Measurements from ENCODE around the gene ZCCHC14. TPM values are rescaled to one million over a fixed set of nuclear protein-coding genes. Genes with fewer than 3 reads are reported as not detected.

The ZCCHC14 gene
- total and polyA plus RNA-seq, 5 donors from 2014 or later: 1.6 to 33.7 (median 2.1) TPM

DNA sequence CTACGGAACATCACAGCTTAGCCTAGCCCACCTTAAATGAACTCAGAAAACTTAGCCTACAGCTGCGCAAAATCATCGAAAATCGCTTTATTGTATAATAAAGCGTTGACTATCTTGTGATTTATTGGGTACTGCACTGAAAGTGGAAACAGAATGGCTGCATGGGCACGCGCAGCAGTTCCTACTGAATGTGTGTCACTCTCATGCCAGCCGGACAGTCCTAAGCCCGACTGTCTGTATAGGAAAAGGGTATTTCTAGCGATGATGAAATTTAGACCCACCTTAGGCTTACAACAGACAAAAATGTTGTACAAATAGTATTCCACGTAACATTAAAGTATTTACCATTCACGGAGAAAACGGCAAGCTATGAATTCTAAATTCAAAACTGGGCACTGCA is 118.5 kb downstream of the ZCCHC14 start:
- H3K27ac ChIP-seq (ENCODE audit: insufficient read depth, low read length, poor library complexity, severe bottlenecking): no peak overlapping the region
- H3K4me1 ChIP-seq (ENCODE audit: control insufficient read depth, insufficient read depth, low read length, poor library complexity, severe bottlenecking): peaks cover 4% of the 10 kb centered on the region
- H3K9me3 Mint-ChIP-seq: no peaks in the 10 kb centered on the region
- peak overlapping the region in 1 of 3 donors; percentile 20 for H3K27ac Mint-ChIP-seq
- H3K9me3 ChIP-seq (ENCODE audit: control insufficient read depth in 2 of 2, low read length in 2 of 2): no peaks in the 10 kb centered on the region
- peaks cover 2 to 61% (median 41%) of the 10 kb centered on the region in 4 donors for H3K4me1 Mint-ChIP-seq
- H3K4me3 Mint-ChIP-seq: no peak overlapping the region
- ATAC-seq (ENCODE audit: low read depth in 2 of 2) (no peak), DNase-seq (no peak)
- peaks cover 2% of the 10 kb centered on the region for H3K36me3 ChIP-seq (ENCODE audit: control insufficient read depth, insufficient read depth, low read length)
- no peaks in the 10 kb centered on the region for H3K27me3 ChIP-seq (ENCODE audit: control insufficient read depth, insufficient read depth, low read length)
- H3K36me3 Mint-ChIP-seq: peaks cover 20% of the 10 kb centered on the region
- no peak overlapping the region for H3K4me3 ChIP-seq (ENCODE audit: low read depth, low read length)
- H3K27me3 Mint-ChIP-seq: no peaks in the 10 kb centered on the region

DNA sequence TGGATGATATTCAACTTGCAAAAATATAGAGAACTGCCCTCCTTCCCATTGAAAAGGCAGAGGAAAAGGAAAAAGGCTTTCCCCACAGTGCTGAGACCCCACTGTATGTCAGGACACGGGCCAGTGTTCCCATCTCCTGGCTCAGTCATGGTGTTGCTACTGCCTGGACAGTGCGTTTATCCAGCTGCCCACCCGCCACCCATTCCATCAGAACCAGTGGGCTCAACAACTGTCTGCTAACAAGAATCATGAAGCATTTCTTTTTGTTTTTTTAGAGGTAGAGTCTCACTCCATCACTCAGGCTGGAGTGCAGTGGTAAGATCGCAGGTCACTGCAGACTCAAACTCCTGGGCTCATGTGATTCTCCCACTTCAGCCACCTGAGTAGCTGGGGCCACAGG is 120.5 kb downstream of the ZCCHC14 start:
- Histone ChIP-seq H3K4me1 (ENCODE audit: control insufficient read depth, insufficient read depth, low read length, poor library complexity, severe bottlenecking) (peaks cover 12% of the 10 kb centered on the region), H3K27ac (ENCODE audit: insufficient read depth, low read length, poor library complexity, severe bottlenecking) (no peak overlapping the region), H3K36me3 (ENCODE audit: control insufficient read depth, insufficient read depth, low read length) (peaks cover 4% of the 10 kb centered on the region), H3K4me3 (ENCODE audit: low read depth, low read length) (no peak overlapping the region), H3K27me3 (ENCODE audit: control insufficient read depth, insufficient read depth, low read length) (no peaks in the 10 kb centered on the region), H3K9me3 (ENCODE audit: control insufficient read depth in 2 of 2, low read length in 2 of 2) (no peaks in the 10 kb centered on the region)
- peaks cover 11 to 69% (median 43%) of the 10 kb centered on the region in 4 donors for H3K4me1 Mint-ChIP-seq
- peaks cover 23% of the 10 kb centered on the region for H3K36me3 Mint-ChIP-seq
- no peaks in the 10 kb centered on the region for H3K9me3 Mint-ChIP-seq
- ATAC-seq (ENCODE audit: low read depth in 2 of 2) (no peak), DNase-seq (no peak)
- no peak overlapping the region for H3K4me3 Mint-ChIP-seq
- H3K27ac Mint-ChIP-seq: no peak overlapping the region
- H3K27me3 Mint-ChIP-seq: no peaks in the 10 kb centered on the region

DNA sequence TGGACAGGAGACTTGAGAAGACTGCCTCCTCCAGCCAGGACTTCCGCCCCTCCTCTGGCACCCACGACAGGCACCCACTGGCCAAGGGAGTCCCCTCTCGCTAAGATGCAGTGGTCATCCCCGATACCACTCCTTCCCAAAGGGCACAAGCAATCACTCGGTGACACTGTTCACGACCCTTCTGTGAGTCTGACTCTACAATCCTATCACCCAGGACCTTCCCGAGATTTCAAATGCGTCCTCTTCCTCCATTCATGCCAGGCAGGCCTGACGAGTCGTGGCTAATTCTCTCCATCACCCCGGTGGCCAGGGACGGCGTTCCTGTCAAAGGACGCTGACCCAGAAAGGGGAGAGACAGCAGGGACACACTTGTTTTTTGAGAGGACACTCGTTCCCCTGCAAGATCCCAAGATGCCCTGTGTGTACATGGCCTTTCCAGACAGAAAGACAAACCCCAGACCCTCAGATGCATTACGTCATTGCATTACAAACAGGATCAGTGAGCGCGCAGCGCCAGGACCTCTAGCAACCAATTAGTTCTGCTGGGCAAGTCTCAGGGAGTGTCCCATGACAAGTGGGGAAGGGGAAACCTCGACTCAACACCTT is 121.5 kb downstream of the ZCCHC14 start:
- Mint-ChIP-seq H3K4me1 (peaks cover 11 to 65% (median 36%) of the 10 kb centered on the region in 4 donors), H3K36me3 (peaks cover 16% of the 10 kb centered on the region), H3K9me3 (no peaks in the 10 kb centered on the region), H3K27me3 (no peaks in the 10 kb centered on the region), H3K27ac (peak overlapping the region in 1 of 3 donors; percentile 84), H3K4me3 (peak overlapping the region in 1 of 4 donors; percentile 32)
- ATAC-seq (ENCODE audit: low read depth in 2 of 2): no peak
- peaks cover 12% of the 10 kb centered on the region for H3K4me1 ChIP-seq (ENCODE audit: control insufficient read depth, insufficient read depth, low read length, poor library complexity, severe bottlenecking)
- H3K27ac ChIP-seq (ENCODE audit: insufficient read depth, low read length, poor library complexity, severe bottlenecking): no peak overlapping the region
- H3K36me3 ChIP-seq (ENCODE audit: control insufficient read depth, insufficient read depth, low read length): peaks cover 10% of the 10 kb centered on the region
- H3K27me3 ChIP-seq (ENCODE audit: control insufficient read depth, insufficient read depth, low read length): no peaks in the 10 kb centered on the region
- DNase-seq: peak in 1 of 3 donors; percentile 17
- H3K4me3 ChIP-seq (ENCODE audit: low read depth, low read length): no peak overlapping the region
- H3K9me3 ChIP-seq (ENCODE audit: control insufficient read depth in 2 of 2, low read length in 2 of 2): no peaks in the 10 kb centered on the region

DNA sequence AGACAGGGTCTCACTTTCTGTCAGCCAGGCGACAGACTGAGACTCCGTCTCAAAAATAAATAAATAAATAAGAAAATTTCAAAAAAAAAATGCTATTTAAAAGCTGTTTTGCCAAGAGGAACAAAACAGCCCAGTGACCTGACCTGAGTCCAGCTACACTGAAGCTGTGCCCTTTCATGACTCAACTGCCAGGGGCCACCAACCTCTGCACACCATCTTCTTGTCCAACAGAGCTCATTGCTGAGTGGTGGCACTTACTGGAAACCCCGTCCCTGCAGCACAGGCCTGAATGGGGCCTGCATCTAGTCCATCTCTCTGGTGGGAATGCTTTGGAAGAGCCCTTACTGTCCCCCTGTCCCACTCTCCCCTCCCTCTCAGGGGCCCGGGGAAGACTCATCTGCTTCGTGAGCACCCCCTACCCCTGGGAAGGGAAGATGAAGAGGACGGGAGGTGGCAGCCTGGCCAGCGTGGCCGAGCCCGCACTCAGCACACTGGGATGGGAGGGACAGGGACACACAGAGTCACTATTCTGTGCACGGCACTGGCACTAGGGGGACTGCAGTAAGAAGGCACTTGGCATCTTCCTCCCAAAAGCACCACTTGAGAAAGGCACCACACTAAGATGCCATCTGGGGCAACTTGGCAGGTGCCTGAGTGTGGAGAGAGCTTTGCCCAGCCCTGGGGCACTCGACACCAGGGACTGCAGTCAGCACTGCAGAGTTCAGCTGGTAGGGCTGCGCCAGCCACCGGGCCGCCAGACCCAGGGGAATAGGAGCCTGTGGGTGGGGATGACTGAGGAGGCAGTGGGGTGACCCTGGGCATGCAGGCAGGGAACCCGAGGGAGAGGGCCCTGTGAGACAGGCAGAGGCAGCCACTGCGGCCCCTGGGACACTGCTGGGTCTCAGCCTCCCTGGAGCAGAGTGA is 122.8 kb downstream of the ZCCHC14 start:
- Histone ChIP-seq H3K27ac (ENCODE audit: insufficient read depth, low read length, poor library complexity, severe bottlenecking) (no peak overlapping the region), H3K36me3 (ENCODE audit: control insufficient read depth, insufficient read depth, low read length) (peaks cover 14% of the 10 kb centered on the region), H3K4me3 (ENCODE audit: low read depth, low read length) (no peak overlapping the region), H3K9me3 (ENCODE audit: control insufficient read depth in 2 of 2, low read length in 2 of 2) (no peaks in the 10 kb centered on the region), H3K4me1 (ENCODE audit: control insufficient read depth, insufficient read depth, low read length, poor library complexity, severe bottlenecking) (peaks cover 12% of the 10 kb centered on the region), H3K27me3 (ENCODE audit: control insufficient read depth, insufficient read depth, low read length) (no peaks in the 10 kb centered on the region)
- Mint-ChIP-seq H3K27me3 (no peaks in the 10 kb centered on the region), H3K4me1 (peaks cover 14 to 63% (median 33%) of the 10 kb centered on the region in 4 donors), H3K4me3 (no peak overlapping the region), H3K27ac (no peak overlapping the region), H3K9me3 (no peaks in the 10 kb centered on the region), H3K36me3 (peaks cover 15% of the 10 kb centered on the region)
- ATAC-seq (ENCODE audit: low read depth in 2 of 2) (no peak), DNase-seq (no peak)

DNA sequence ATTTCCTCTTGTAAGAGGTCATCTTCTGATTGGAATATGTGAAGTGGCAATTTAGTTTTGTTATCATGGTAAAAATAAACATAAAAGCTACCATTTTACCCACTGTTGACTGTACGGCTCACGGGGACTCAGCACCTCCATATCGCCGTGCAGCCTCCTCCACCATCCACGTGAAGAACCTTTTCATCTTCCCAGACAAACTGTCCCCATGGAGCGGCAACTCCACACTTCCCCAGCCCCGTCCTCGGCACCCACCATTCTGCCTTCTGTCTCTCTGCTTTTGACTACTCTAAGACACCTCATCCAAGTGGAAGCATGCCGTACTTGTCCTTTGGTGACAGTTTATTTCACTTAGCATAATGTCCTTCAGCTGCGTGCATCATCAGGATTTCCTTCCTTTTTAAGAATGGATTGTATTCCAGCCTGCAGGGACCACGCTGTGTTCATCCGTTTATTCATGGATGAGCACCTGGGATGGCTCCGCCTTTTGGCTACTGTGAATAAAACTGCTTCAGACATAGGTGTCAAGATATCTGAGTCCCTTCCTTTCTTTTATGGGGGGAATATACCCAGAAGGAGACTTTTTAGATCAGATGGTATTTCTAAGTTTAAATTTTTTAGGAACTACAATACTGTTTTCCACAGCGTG is 123.6 kb downstream of the ZCCHC14 start:
- Mint-ChIP-seq H3K4me3 (no peak overlapping the region), H3K27ac (peak overlapping the region in 1 of 3 donors; percentile 14), H3K27me3 (no peaks in the 10 kb centered on the region)

DNA sequence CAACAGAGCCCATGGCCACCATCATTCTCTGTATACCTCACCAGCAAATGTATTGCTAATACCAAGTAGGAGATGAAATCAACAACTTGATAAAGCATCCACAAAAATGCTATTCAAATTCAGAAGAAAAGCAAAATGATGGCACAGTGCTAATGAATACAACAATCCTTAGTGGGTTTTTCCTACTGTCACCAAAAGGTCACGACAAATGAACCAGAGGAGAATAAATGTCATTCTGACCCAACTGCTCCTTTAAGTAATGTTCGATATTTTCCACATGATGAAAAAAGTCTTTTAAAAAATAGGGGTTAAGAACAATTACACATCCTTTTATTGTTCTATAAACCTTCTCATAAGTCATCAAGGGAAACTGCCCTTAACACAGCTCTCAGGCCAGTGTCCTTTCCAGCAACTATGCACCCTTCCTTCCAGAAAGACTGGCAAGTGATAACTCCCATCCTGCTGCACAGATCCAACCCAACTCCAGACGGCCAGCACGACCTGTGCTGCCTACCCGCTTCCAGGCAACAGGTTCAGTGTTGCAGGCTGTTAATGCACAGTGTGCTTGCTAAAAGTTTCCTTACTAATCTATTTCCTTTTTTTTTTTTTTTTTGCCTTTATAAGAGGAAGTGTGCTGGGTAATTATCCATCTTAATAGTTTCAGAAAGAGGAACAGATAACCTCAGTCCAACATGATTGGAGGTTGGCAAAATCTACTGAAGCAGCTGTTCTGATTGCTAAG is 124.6 kb downstream of the ZCCHC14 start:
- H3K27ac Mint-ChIP-seq: peak overlapping the region in 2 of 3 donors; percentile 39 to 69
- H3K9me3 ChIP-seq (ENCODE audit: control insufficient read depth in 2 of 2, low read length in 2 of 2): no peaks in the 10 kb centered on the region

More for the DNA sequence above, 123.6 kb downstream of the ZCCHC14 start:
- Histone ChIP-seq H3K4me1 (ENCODE audit: control insufficient read depth, insufficient read depth, low read length, poor library complexity, severe bottlenecking) (peaks cover 12% of the 10 kb centered on the region), H3K9me3 (ENCODE audit: control insufficient read depth in 2 of 2, low read length in 2 of 2) (no peaks in the 10 kb centered on the region), H3K4me3 (ENCODE audit: low read depth, low read length) (no peak overlapping the region), H3K27ac (ENCODE audit: insufficient read depth, low read length, poor library complexity, severe bottlenecking) (no peak overlapping the region), H3K36me3 (ENCODE audit: control insufficient read depth, insufficient read depth, low read length) (peaks cover 15% of the 10 kb centered on the region), H3K27me3 (ENCODE audit: control insufficient read depth, insufficient read depth, low read length) (no peaks in the 10 kb centered on the region)
- ATAC-seq (ENCODE audit: low read depth in 2 of 2) (no peak), DNase-seq (no peak)
- Mint-ChIP-seq H3K36me3 (peaks cover 15% of the 10 kb centered on the region), H3K9me3 (no peaks in the 10 kb centered on the region), H3K4me1 (peaks cover 18 to 68% (median 36%) of the 10 kb centered on the region in 4 donors)

DNA sequence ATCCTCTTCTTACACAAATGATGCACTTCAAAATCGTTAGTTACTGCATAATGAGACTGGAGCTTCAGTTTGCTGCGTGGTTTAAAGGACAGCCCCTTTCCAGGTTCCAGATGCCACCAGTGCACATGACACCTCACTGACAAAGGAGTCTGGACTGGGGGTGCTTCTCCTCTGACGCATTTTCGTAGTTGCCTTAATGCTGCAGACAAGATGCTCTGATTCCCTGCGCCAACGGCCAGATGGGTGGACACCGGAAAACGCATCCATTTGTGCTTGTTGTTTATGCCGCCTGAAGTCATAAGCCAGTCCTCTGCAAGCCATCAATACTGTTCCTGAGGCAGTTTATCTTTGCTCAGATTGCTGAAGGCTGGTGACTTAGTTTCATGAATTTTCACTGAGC is 125.3 kb downstream of the ZCCHC14 start:
- Mint-ChIP-seq H3K36me3 (peaks cover 17% of the 10 kb centered on the region), H3K4me3 (no peak overlapping the region), H3K9me3 (no peaks in the 10 kb centered on the region), H3K4me1 (peaks cover 18 to 68% (median 32%) of the 10 kb centered on the region in 4 donors), H3K27ac (peak overlapping the region in 1 of 3 donors; percentile 69), H3K27me3 (no peaks in the 10 kb centered on the region)
- no peak for DNase-seq
- no peak for ATAC-seq (ENCODE audit: low read depth in 2 of 2)
- H3K9me3 ChIP-seq (ENCODE audit: control insufficient read depth in 2 of 2, low read length in 2 of 2): no peaks in the 10 kb centered on the region
- H3K36me3 ChIP-seq (ENCODE audit: control insufficient read depth, insufficient read depth, low read length): peaks cover 20% of the 10 kb centered on the region
- no peak overlapping the region for H3K27ac ChIP-seq (ENCODE audit: insufficient read depth, low read length, poor library complexity, severe bottlenecking)
- no peak overlapping the region for H3K4me3 ChIP-seq (ENCODE audit: low read depth, low read length)
- H3K4me1 ChIP-seq (ENCODE audit: control insufficient read depth, insufficient read depth, low read length, poor library complexity, severe bottlenecking): peaks cover 12% of the 10 kb centered on the region
- no peaks in the 10 kb centered on the region for H3K27me3 ChIP-seq (ENCODE audit: control insufficient read depth, insufficient read depth, low read length)

More for the DNA sequence above, 124.6 kb downstream of the ZCCHC14 start:
- Mint-ChIP-seq H3K36me3 (peaks cover 17% of the 10 kb centered on the region), H3K4me1 (peaks cover 18 to 68% (median 32%) of the 10 kb centered on the region in 4 donors), H3K9me3 (no peaks in the 10 kb centered on the region), H3K4me3 (no peak overlapping the region), H3K27me3 (no peaks in the 10 kb centered on the region)
- no peak for DNase-seq
- Histone ChIP-seq H3K4me1 (ENCODE audit: control insufficient read depth, insufficient read depth, low read length, poor library complexity, severe bottlenecking) (peaks cover 12% of the 10 kb centered on the region), H3K4me3 (ENCODE audit: low read depth, low read length) (no peak overlapping the region), H3K36me3 (ENCODE audit: control insufficient read depth, insufficient read depth, low read length) (peaks cover 20% of the 10 kb centered on the region), H3K27me3 (ENCODE audit: control insufficient read depth, insufficient read depth, low read length) (no peaks in the 10 kb centered on the region), H3K27ac (ENCODE audit: insufficient read depth, low read length, poor library complexity, severe bottlenecking) (no peak overlapping the region)
- ATAC-seq (ENCODE audit: low read depth in 2 of 2): no peak
